SU-DHL-6 (cell line): Measurements from ENCODE around the gene LPCAT1.

Source experiments
- H2AFZ ChIP-seq: fragments of 200-600 bp; sonication (generic); 2 replicates; pipeline ENCODE4 v1.6.1; 2014; ENCODE audit warnings: low read depth, mild to moderate bottlenecking, moderate library complexity, mixed read lengths, antibody characterized with exemption, low read length; ENCODE audit not compliant: severe bottlenecking
- H3F3A ChIP-seq: fragments of 200-600 bp; shearing (Covaris generic); 2 replicates; pipeline ENCODE4 v1.6.0; 2016; ENCODE audit warnings: antibody characterized with exemption, mild to moderate bottlenecking; ENCODE audit not compliant: insufficient read depth
- H3K27ac ChIP-seq: fragments of 200-600 bp; sonication (generic); 2 replicates; pipeline ENCODE4 v1.5.1; 2016; ENCODE audit warnings: low read depth, mild to moderate bottlenecking, low read length, moderate library complexity, mixed read lengths
- H3K27me3 ChIP-seq: fragments of 200-600 bp; sonication (generic), shearing (Covaris generic); 2 replicates; pipeline ENCODE4 v1.6.0; 2014; ENCODE audit warnings: mild to moderate bottlenecking, low read length
- H3K36me3 ChIP-seq: fragments of 200-600 bp; sonication (generic); 2 replicates; pipeline ENCODE4 v1.6.1; 2014; ENCODE audit warnings: mild to moderate bottlenecking, low read length, mixed read lengths
- H3K4me2 ChIP-seq: fragments of 300-600, 200-600 bp; shearing (Covaris generic), sonication (generic); 2 replicates; pipeline ENCODE4 v1.6.0; 2014; ENCODE audit warnings: low read length, low read depth, mild to moderate bottlenecking; ENCODE audit not compliant: poor library complexity, severe bottlenecking
- H3K4me3 ChIP-seq: fragments of 200-600 bp; sonication (generic); 2 replicates; pipeline ENCODE4 v1.5.1; 2014; ENCODE audit warnings: antibody characterized with exemption, low read length, mild to moderate bottlenecking, mixed read lengths; ENCODE audit not compliant: insufficient read depth, poor library complexity, severe bottlenecking
- H3K79me2 ChIP-seq: fragments of 200-600 bp; sonication (generic); 2 replicates; pipeline ENCODE4 v1.6.1; 2014; ENCODE audit warnings: mild to moderate bottlenecking, low read length, moderate library complexity; ENCODE audit not compliant: insufficient read depth
- H3K9ac ChIP-seq: fragments of 200-600 bp; sonication (generic); 2 replicates; pipeline ENCODE4 v1.7.0; 2014; ENCODE audit warnings: mild to moderate bottlenecking, low read length
- H3K9me2 ChIP-seq: fragments of 200-600 bp; sonication (generic); replicated peaks from 2 replicates; pipeline ENCODE4 v1.6.1; 2014; ENCODE audit warnings: low read length; ENCODE audit not compliant: insufficient read depth
- H3K9me3 ChIP-seq: fragments of 200-600 bp; sonication (generic); 2 replicates; pipeline ENCODE4 v1.6.1; 2014; ENCODE audit warnings: low read length, mixed read lengths; ENCODE audit not compliant: insufficient read depth
- H4K20me1 ChIP-seq: fragments of 200-600 bp; sonication (generic); 2 replicates; pipeline ENCODE4 v1.6.1; 2014; ENCODE audit warnings: low read depth, mild to moderate bottlenecking, antibody characterized with exemption, low read length, moderate library complexity, mixed read lengths
- CTCF ChIP-seq: fragments of 200-600 bp; sonication (generic); IDR thresholded peaks from one replicate; pipeline ENCODE4 v1.5.1; 2017; ENCODE audit warnings: antibody characterized with exemption, mild to moderate bottlenecking, low read length, moderate library complexity; ENCODE audit not compliant: insufficient read depth, poor library complexity, severe bottlenecking
- EZH2phosphoT487 ChIP-seq: fragments of 200-600 bp; sonication (generic), shearing (Covaris generic); conservative IDR thresholded peaks from 2 replicates; pipeline ENCODE4 v1.6.1; 2018; ENCODE audit warnings: mild to moderate bottlenecking, antibody characterized with exemption, low read length, moderate library complexity, mixed read lengths

Gene LPCAT1

DNA sequence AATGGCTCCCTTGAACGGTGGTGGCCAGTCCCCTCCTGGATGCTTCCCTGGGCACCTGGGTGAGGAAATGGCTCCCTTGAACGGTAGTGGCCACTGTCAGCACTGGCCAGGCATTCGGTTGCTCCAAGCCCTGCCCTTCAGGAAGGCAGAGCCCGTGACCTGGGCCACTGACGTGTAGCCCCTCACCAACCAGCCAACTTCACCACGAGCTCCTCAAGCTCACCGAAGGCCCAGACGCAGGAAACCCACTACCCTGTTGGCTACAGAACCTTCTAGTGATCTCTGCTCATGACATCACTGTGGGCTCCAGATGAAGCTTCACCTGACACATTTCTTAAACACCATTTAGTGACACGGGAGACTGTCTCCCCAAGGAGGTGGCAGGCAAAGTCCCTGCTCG is 87.7 kb downstream of the LPCAT1 start:
- Histone ChIP-seq H2AFZ (no peak overlapping the region), H3K27me3 (no peaks in the 10 kb centered on the region)

GRCh38 chr5:1435369-1435768 is 88.4 kb downstream of the LPCAT1 start:
- no peak for TF ChIP-seq CTCF
- TF ChIP-seq EZH2phosphoT487: no peak
- Histone ChIP-seq H3K27ac (no peak overlapping the region), H3K4me3 (no peak overlapping the region), H3K27me3 (no peaks in the 10 kb centered on the region), H3K4me2 (no peak overlapping the region), H3K9ac (no peak overlapping the region), H3K79me2 (no peaks in the 10 kb centered on the region), H3K36me3 (no peaks in the 10 kb centered on the region), H3K9me2 (no peaks in the 10 kb centered on the region), H4K20me1 (no peaks in the 10 kb centered on the region), H3K9me3 (no peaks in the 10 kb centered on the region), H3F3A (no peaks in the 10 kb centered on the region), H2AFZ (no peak overlapping the region)

More for the DNA sequence above, 87.7 kb downstream of the LPCAT1 start:
- no peak for TF ChIP-seq CTCF
- no peak for TF ChIP-seq EZH2phosphoT487
- no peaks in the 10 kb centered on the region for H3K79me2 ChIP-seq
- no peaks in the 10 kb centered on the region for H3K9me2 ChIP-seq
- no peaks in the 10 kb centered on the region for H3F3A ChIP-seq
- H3K4me3 ChIP-seq: no peak overlapping the region
- no peak overlapping the region for H3K27ac ChIP-seq
- no peak overlapping the region for H3K4me2 ChIP-seq
- H4K20me1 ChIP-seq: no peaks in the 10 kb centered on the region
- H3K36me3 ChIP-seq: no peaks in the 10 kb centered on the region
- no peaks in the 10 kb centered on the region for H3K9me3 ChIP-seq
- no peak overlapping the region for H3K9ac ChIP-seq

DNA sequence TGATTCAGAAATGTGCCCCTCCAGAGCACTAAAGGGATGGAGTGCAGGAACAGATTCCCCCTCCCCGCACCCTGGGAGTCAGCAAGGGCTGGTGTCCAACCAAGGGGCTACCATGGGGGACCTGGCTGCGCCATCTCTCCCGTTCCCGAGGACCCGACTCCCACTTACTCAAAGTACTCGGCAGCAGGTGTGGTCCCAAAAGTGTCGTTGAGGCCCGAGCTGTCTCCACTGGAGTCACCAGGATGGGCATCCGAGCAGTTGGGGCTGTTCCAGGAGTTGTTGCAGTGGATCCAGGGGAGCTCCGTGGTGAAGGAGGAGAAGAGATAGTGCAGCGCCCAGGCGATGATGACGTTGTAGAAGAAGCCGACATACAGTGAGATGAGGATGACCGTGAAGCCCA is 91.5 kb downstream of the LPCAT1 start:
- Histone ChIP-seq H3K36me3 (no peaks in the 10 kb centered on the region; the same call in 1 of the 2 replicates), H2AFZ (no peak overlapping the region), H4K20me1 (no peaks in the 10 kb centered on the region), H3K27ac (no peak overlapping the region), H3K27me3 (no peaks in the 10 kb centered on the region), H3F3A (no peaks in the 10 kb centered on the region), H3K9me3 (peaks cover 15% of the 10 kb centered on the region; the same call in 1 of the 2 replicates), H3K4me2 (no peak overlapping the region), H3K9me2 (no peaks in the 10 kb centered on the region), H3K79me2 (no peaks in the 10 kb centered on the region), H3K4me3 (no peak overlapping the region), H3K9ac (no peak overlapping the region)
- TF ChIP-seq EZH2phosphoT487 (no peak), CTCF (no peak)

GRCh38 chr5:1431896-1432295 is 91.9 kb downstream of the LPCAT1 start:
- no peaks in the 10 kb centered on the region for H4K20me1 ChIP-seq
- H3K9ac ChIP-seq: no peak overlapping the region
- H3K27ac ChIP-seq: no peak overlapping the region
- peaks cover 15% of the 10 kb centered on the region; the same call in 1 of the 2 replicates for H3K9me3 ChIP-seq
- H3K4me2 ChIP-seq: no peak overlapping the region
- no peaks in the 10 kb centered on the region for H3K79me2 ChIP-seq
- no peaks in the 10 kb centered on the region; the same call in 1 of the 2 replicates for H3K36me3 ChIP-seq
- H3F3A ChIP-seq: no peaks in the 10 kb centered on the region
- TF ChIP-seq CTCF (no peak), EZH2phosphoT487 (no peak)
- no peak overlapping the region for H2AFZ ChIP-seq
- no peaks in the 10 kb centered on the region for H3K27me3 ChIP-seq
- H3K4me3 ChIP-seq: no peak overlapping the region
- H3K9me2 ChIP-seq: no peaks in the 10 kb centered on the region
